Thyroid gland (tissue), 4 donors: ENCODE data around the gene C1R. TPM values are rescaled to one million over a fixed set of nuclear protein-coding genes. Genes with fewer than 3 reads are reported as not detected.

ENCODE experiments used
- DNase-seq, 2 donors: peaks; one replicate each; pipeline ENCODE4 v3.0.0-alpha.2; 2019
- H3K27ac ChIP-seq, 3 donors: fragments of 200-600 bp; sonication (generic); 1 replicate in 2 of 3; 2 replicates in 1 of 3; pipeline ENCODE4 v1.5.1; 2016 to 2019; ENCODE audit warnings: mild to moderate bottlenecking in 1 of 3, moderate library complexity in 1 of 3
- H3K27me3 ChIP-seq: fragments of 200-600 bp; sonication (generic); one replicate; pipeline ENCODE4 v1.5.1; 2019
- H3K36me3 ChIP-seq, 2 donors: fragments of 200-600 bp; sonication (generic); one replicate each; pipeline ENCODE4 v1.5.1; 2016 to 2019
- H3K4me1 ChIP-seq, 2 donors: fragments of 200-600 bp; sonication (generic); one replicate each; pipeline ENCODE4 v1.5.1; 2017 to 2019
- H3K4me3 ChIP-seq, 3 donors: fragments of 200-600 bp; sonication (generic); replicated peaks in 1 of 3; 1 replicate in 2 of 3; 2 replicates in 1 of 3; pipeline ENCODE4 v1.5.1; 2016; ENCODE audit warnings: mild to moderate bottlenecking in 1 of 3
- H3K9me3 ChIP-seq: fragments of 200-600 bp; sonication (generic); one replicate; pipeline ENCODE4 v1.5.1; 2017
- CTCF ChIP-seq, 6 experiments: fragments of 200-600 bp in 3 of 6; fragments of 450-650 bp in 3 of 6; sonication (generic) in 3 of 6; IDR thresholded peaks; one replicate each; pipeline ENCODE4 v1.5.1; 2016 to 2019; ENCODE audit warnings: antibody characterized with exemption in 6 of 6, mild to moderate bottlenecking in 2 of 6, inconsistent platforms in 1 of 6, moderate library complexity in 1 of 6
- POLR2A ChIP-seq, 2 donors: fragments of 450-650 bp; IDR thresholded peaks; one replicate each; pipeline ENCODE4 v1.6.1; 2017; ENCODE audit warnings: antibody characterized with exemption in 2 of 2, mild to moderate bottlenecking in 2 of 2, moderate library complexity in 1 of 2
- WGBS, 2 donors: methylation state at CpG; one replicate each; pipeline ENCODE4 v1.1.5; 2017; 5-methylcytosine and 5-hydroxymethylcytosine counted together
- intact Hi-C: fragments of 100-400 bp; cut with DNase I; formaldehyde crosslinking; loops from one replicate; pipeline ENCODE4 v1.15.1; 2023
- total RNA-seq, 4 donors: library from RNA; depleted of rRNA; stranded (reverse); fragments of >200 nt; gene quantifications; one replicate each; pipeline ENCODE4 v1.2.3, GENCODE V29; 2016

The C1R gene
- total RNA-seq, 4 donors from 2014 or later: 132 to 545 (median 312) TPM

GRCh38 chr12:7123806-7124522 is 31.7 kb upstream of the C1R start:
- no peak for DNase-seq
- Histone ChIP-seq H3K27ac (no peak overlapping the region), H3K4me3 (no peak overlapping the region), H3K36me3 (no peaks in the 10 kb centered on the region), H3K27me3 (no peaks in the 10 kb centered on the region), H3K9me3 (no peaks in the 10 kb centered on the region), H3K4me1 (peaks cover 0 to 13% of the 10 kb centered on the region in 2 donors)
- no peak for TF ChIP-seq CTCF (IDR thresholded peaks at IDR 0.05)
- 74 to 78% methylated on average over 11 of the region's 11 CpGs for WGBS, 2 donors
- intact Hi-C loops: no loop called here

- Histone ChIP-seq H3K27ac (no peak overlapping the region), H3K9me3 (no peaks in the 10 kb centered on the region), H3K36me3 (no peaks in the 10 kb centered on the region), H3K4me3 (no peak overlapping the region), H3K4me1 (peaks cover 0 to 7% of the 10 kb centered on the region in 2 donors), H3K27me3 (no peaks in the 10 kb centered on the region)
- intact Hi-C loops: no loop called here
- no peak for DNase-seq
- WGBS, 2 donors: 64 to 69% methylated on average over 7 of the region's 7 CpGs
- TF ChIP-seq CTCF (IDR thresholded peaks at IDR 0.05): no peak
- TF ChIP-seq POLR2A (IDR thresholded peaks at IDR 0.05): no peak
Observed at GRCh38 chr12:7122811-7123769, 30.8 kb upstream of the C1R start.

- no peaks in the 10 kb centered on the region for H3K36me3 ChIP-seq
- no peaks in the 10 kb centered on the region for H3K27me3 ChIP-seq
- H3K9me3 ChIP-seq: no peaks in the 10 kb centered on the region
- no peak for TF ChIP-seq CTCF (IDR thresholded peaks at IDR 0.05)
- no peak overlapping the region for H3K4me3 ChIP-seq
- no peak overlapping the region for H3K27ac ChIP-seq
- H3K4me1 ChIP-seq: peaks cover 0 to 7% of the 10 kb centered on the region in 2 donors
- DNase-seq: no peak
- 73 to 86% methylated on average over 5 of the region's 5 CpGs for WGBS, 2 donors
- intact Hi-C loops: no loop called here
Observed at GRCh38 chr12:7121324-7121723, 29.1 kb upstream of the C1R start.

- 79 to 89% methylated on average over 5 of the region's 5 CpGs for WGBS, 2 donors
Observed at GRCh38 chr12:7120166-7120565, 27.9 kb upstream of the C1R start.

More at GRCh38 chr12:7120166-7120565, 27.9 kb upstream of the C1R start:
- Histone ChIP-seq H3K27ac (no peak overlapping the region), H3K27me3 (no peaks in the 10 kb centered on the region), H3K4me3 (no peak overlapping the region), H3K9me3 (no peaks in the 10 kb centered on the region), H3K36me3 (no peaks in the 10 kb centered on the region), H3K4me1 (peaks cover 0 to 7% of the 10 kb centered on the region in 2 donors)
- intact Hi-C loops: no loop called here
- TF ChIP-seq CTCF (IDR thresholded peaks at IDR 0.05): no peak
- no peak for TF ChIP-seq POLR2A (IDR thresholded peaks at IDR 0.05)
- no peak for DNase-seq
